Measurements from ENCODE around the gene FHIT. TPM values are rescaled to one million over a fixed set of nuclear protein-coding genes. Genes with fewer than 3 reads are reported as not detected.

The FHIT gene
- total and polyA plus RNA-seq, 10 of the 15 experiments (the other 5 are each of a cell fraction or from before 2014, with no cell fraction given) = 4.2 to 14.9 (median 9.4) TPM

- BruUV-seq (replicated peaks) = no TSS peak
- ChIA-PET POLR2A (no interaction called here), CTCF (no interaction called here), RAD21 (ENCODE audit: unreplicated experiment) (no interaction called here), SMC1A (ENCODE audit: uncharacterized antibody, unreplicated experiment) (interaction anchor here (1.2 kb wide), 1 partner anchor 11 kb away, joined by 4 read pairs; no protein-coding TSS in a partner anchor)
- no peaks in the 10 kb centered on the region for H3K79me2 ChIP-seq (ENCODE audit: control insufficient read depth, insufficient read depth, low read length)
- 67% methylated on average over 1 of the region's 1 CpG for WGBS (ENCODE audit: insufficient coverage, insufficient replicate concordance, low lambda C conversion rate, missing lambda C conversion rate)
- no peaks in the 10 kb centered on the region; the same call in 1 of the 2 replicates for H4K20me1 ChIP-seq (ENCODE audit: control insufficient read depth, insufficient read depth)
- FAIRE-seq (no peak), DNase-seq (ENCODE audit: low read depth, low spot score) (no peak), ATAC-seq (no peak)
- no peak overlapping the region for H3K27ac ChIP-seq (ENCODE audit: control insufficient read depth, insufficient read depth)
- H3K9me3 ChIP-seq (replicated peaks; ENCODE audit: control insufficient read depth, insufficient read depth, low read length) = no peaks in the 10 kb centered on the region
- no peak overlapping the region for H3K4me3 ChIP-seq
- in situ Hi-C loops (cut with MboI) = no loop called here
- no peaks in the 10 kb centered on the region for H3K36me3 ChIP-seq (ENCODE audit: control insufficient read depth in 2 of 2, insufficient read depth in 2 of 2, low read length in 1 of 2)
- no peaks in the 10 kb centered on the region for H3K4me1 ChIP-seq (ENCODE audit: control insufficient read depth, insufficient read depth, low read length)
- H3K9ac ChIP-seq (ENCODE audit: control insufficient read depth, insufficient read depth, low read length) = no peak overlapping the region
- H2AFZ ChIP-seq (ENCODE audit: control insufficient read depth, low read depth, low read length) = no peak overlapping the region
- H3K4me2 ChIP-seq (ENCODE audit: control insufficient read depth, insufficient read depth) = no peak overlapping the region
- intact Hi-C loops (cut with micrococcal nuclease; ENCODE audit: unreplicated experiment) = no loop called here
- H3K27me3 ChIP-seq (replicated peaks in 1 of 2; ENCODE audit: control insufficient read depth in 2 of 2, insufficient read depth in 2 of 2, low read length in 1 of 2) = no peaks in the 10 kb centered on the region
- no peak for TF ChIP-seq EP300 (IDR thresholded peaks at IDR 0.05; ENCODE audit: borderline replicate concordance in 1 of 2, control insufficient read depth in 1 of 2, low read depth in 2 of 2, low read length in 2 of 2)
- no peak for TF ChIP-seq ZNF622 (IDR thresholded peaks at IDR 0.05)
- TF ChIP-seq ELK1 (IDR thresholded peaks at IDR 0.05; ENCODE audit: low read depth, low read length) = no peak
- TF ChIP-seq KDM1A (IDR thresholded peaks at IDR 0.05; ENCODE audit: borderline replicate concordance) = no peak
- TF ChIP-seq EZH2 (IDR thresholded peaks at IDR 0.05; ENCODE audit: borderline replicate concordance, control insufficient read depth, low read depth, low read length) = no peak
- no peak for TF ChIP-seq ZBED1 (IDR thresholded peaks at IDR 0.05; ENCODE audit: borderline replicate concordance)
- no peak for TF ChIP-seq ESRRA (IDR thresholded peaks at IDR 0.05; ENCODE audit: low read length)
- no peak for TF ChIP-seq IRF3 (IDR thresholded peaks at IDR 0.05)
- no peak for TF ChIP-seq PBX3 (IDR thresholded peaks at IDR 0.05; ENCODE audit: insufficient replicate concordance, low read depth, low read length)
- no peak for TF ChIP-seq ZBTB4 (CRISPR knock-in tag; IDR thresholded peaks at IDR 0.05)
- TF ChIP-seq CBFB (IDR thresholded peaks at IDR 0.05; ENCODE audit: low read depth) = no peak
- no peak for TF ChIP-seq E2F8 (IDR thresholded peaks at IDR 0.05; ENCODE audit: low read depth, partially characterized antibody)
- TF ChIP-seq STAT1 (conservative IDR thresholded peaks at IDR 0.05) = no peak
- no peak for TF ChIP-seq CREM (IDR thresholded peaks at IDR 0.05; ENCODE audit: low read depth)
These were observed 899.8 kb downstream of the FHIT start for GRCh38 chr3:60351481-60351880.
